Left lung (tissue), 10 donors: ENCODE measurements around the gene KLHDC4. TPM values are rescaled to one million over a fixed set of nuclear protein-coding genes. Genes with fewer than 3 reads are reported as not detected.
A peak's percentile ranks its signal among the peaks of the same experiment; 100 is the strongest.

Experiments used
- ATAC-seq: fragments of 200-7000 bp; cut with Tn5 transposase; one replicate; pipeline ENCODE4 v1.9.1; 2020; ENCODE audit warnings: moderate library complexity
- DNase-seq, 4 donors: peaks; one replicate each; pipeline ENCODE4 v3.0.0-alpha.2; 2013 to 2020
- H3K27ac ChIP-seq, 2 donors: fragments of 200-600 bp; sonication (generic) in 1 of 2; one replicate each; pipeline versions ENCODE4 v1.5.0 to v1.8.0; 2020 to 2021
- H3K27me3 ChIP-seq, 2 donors: fragments of 200-600 bp; sonication (generic) in 1 of 2; one replicate each; pipeline versions ENCODE4 v1.5.0 to v1.8.0; 2020 to 2021
- H3K36me3 ChIP-seq, 2 donors: fragments of 200-600 bp; sonication (generic) in 1 of 2; one replicate each; pipeline versions ENCODE4 v1.5.0 to v1.8.0; 2020 to 2021
- H3K4me1 ChIP-seq, 2 donors: fragments of 200-600 bp; one replicate each; pipeline ENCODE4 v1.8.0; 2021
- H3K4me3 ChIP-seq, 2 donors: fragments of 200-600 bp; sonication (generic) in 1 of 2; one replicate each; pipeline versions ENCODE4 v1.5.0 to v1.8.0; 2020 to 2021; ENCODE audit warnings: mild to moderate bottlenecking in 1 of 2
- H3K9me3 ChIP-seq, 2 donors: fragments of 200-600 bp; sonication (generic) in 1 of 2; one replicate each; pipeline versions ENCODE4 v1.5.0 to v1.8.0; 2020 to 2021
- CTCF ChIP-seq, 2 donors: fragments of 200-600 bp; sonication (generic) in 1 of 2; IDR thresholded peaks; one replicate each; pipeline versions ENCODE4 v1.5.0 to v1.8.0; 2021; ENCODE audit warnings: antibody characterized with exemption in 2 of 2
- intact Hi-C, 2 donors: fragments of 100-400 bp; cut with DNase I; formaldehyde crosslinking; loops; one replicate each; pipeline versions ENCODE4 v1.11.2 to v1.14.2; 2022
- polyA plus RNA-seq, 6 donors: library from polyadenylated mRNA; unstranded; fragments of 120-200 nt; gene quantifications; one replicate each; pipeline ENCODE4 v1.2.1, GENCODE V29; 2013; ENCODE audit not compliant: insufficient read length in 6 of 6
- total RNA-seq, 2 donors: library from RNA; stranded (reverse); fragmentation: NEBNext Ultra II Directional; extraction: Animal tissue kit (Norgen Biotek cat#: 25700); gene quantifications; one replicate each; pipeline ENCODE4 v1.2.1, GENCODE V29; 2021
- donor health status: DM: no; HTN: yes; CAD: no.
- donor health status: DM: no; HTN: no; CAD: no.

KLHDC4 gene
- total and polyA plus RNA-seq, 8 donors = 31.3 to 46.7 (median 36.9) TPM

GRCh38 chr16:87686697-87687096, 79.1 kb downstream of the KLHDC4 start:
- DNase-seq = peak in 1 of 4 donors; percentile 61
- Histone ChIP-seq H3K9me3 (no peaks in the 10 kb centered on the region), H3K27me3 (peaks cover 0 to 75% of the 10 kb centered on the region in 2 donors), H3K4me1 (no peaks in the 10 kb centered on the region), H3K27ac (no peak overlapping the region), H3K4me3 (no peak overlapping the region), H3K36me3 (no peaks in the 10 kb centered on the region)
- intact Hi-C loops = no loop called here
- ATAC-seq = no peak
- TF ChIP-seq CTCF (IDR thresholded peaks at IDR 0.05) = no peak

- no peak overlapping the region for H3K27ac ChIP-seq
These were observed 80.0 kb downstream of the KLHDC4 start for GRCh38 chr16:87685766-87686165.

GRCh38 chr16:87685405-87685755, 80.4 kb downstream of the KLHDC4 start:
- no peaks in the 10 kb centered on the region for H3K4me1 ChIP-seq
- DNase-seq (peak in 1 of 4 donors; percentile 60), ATAC-seq (no peak)
- intact Hi-C loops = no loop called here
- H3K36me3 ChIP-seq = no peaks in the 10 kb centered on the region
- H3K9me3 ChIP-seq = no peaks in the 10 kb centered on the region
- no peak overlapping the region for H3K27ac ChIP-seq
- H3K4me3 ChIP-seq = no peak overlapping the region
- TF ChIP-seq CTCF (IDR thresholded peaks at IDR 0.05) = no peak
- H3K27me3 ChIP-seq = peaks cover 0 to 70% of the 10 kb centered on the region in 2 donors

More at GRCh38 chr16:87685766-87686165, 80.0 kb downstream of the KLHDC4 start:
- no peaks in the 10 kb centered on the region for H3K4me1 ChIP-seq
- intact Hi-C loops = no loop called here
- DNase-seq = no peak
- peaks cover 0 to 68% of the 10 kb centered on the region in 2 donors for H3K27me3 ChIP-seq
- TF ChIP-seq CTCF (IDR thresholded peaks at IDR 0.05) = no peak
- H3K4me3 ChIP-seq = no peak overlapping the region
- H3K36me3 ChIP-seq = no peaks in the 10 kb centered on the region
- H3K9me3 ChIP-seq = no peaks in the 10 kb centered on the region
- ATAC-seq = no peak

- ATAC-seq (no peak), DNase-seq (no peak)
- H3K4me3 ChIP-seq = no peak overlapping the region
- intact Hi-C loops = no loop called here
- TF ChIP-seq CTCF (IDR thresholded peaks at IDR 0.05) = no peak
- H3K27ac ChIP-seq = no peak overlapping the region
- no peaks in the 10 kb centered on the region for H3K9me3 ChIP-seq
- H3K36me3 ChIP-seq = no peaks in the 10 kb centered on the region
- H3K4me1 ChIP-seq = no peaks in the 10 kb centered on the region
- peaks cover 0 to 76% of the 10 kb centered on the region in 2 donors for H3K27me3 ChIP-seq
These were observed 80.9 kb downstream of the KLHDC4 start for GRCh38 chr16:87684711-87685404.

GRCh38 chr16:87684106-87684677, 81.6 kb downstream of the KLHDC4 start:
- Histone ChIP-seq H3K4me1 (no peaks in the 10 kb centered on the region), H3K4me3 (no peak overlapping the region), H3K27me3 (peaks cover 0 to 82% of the 10 kb centered on the region in 2 donors), H3K27ac (no peak overlapping the region), H3K36me3 (no peaks in the 10 kb centered on the region), H3K9me3 (no peaks in the 10 kb centered on the region)
- DNase-seq (peak in 1 of 4 donors; percentile 45), ATAC-seq (no peak)
- intact Hi-C loops = no loop called here
- TF ChIP-seq CTCF (IDR thresholded peaks at IDR 0.05) = no peak
